HepG2 (cell line): Measurements from ENCODE around the gene TTLL6. TPM values are rescaled to one million over a fixed set of nuclear protein-coding genes. Genes with fewer than 3 reads are reported as not detected.
A peak's percentile ranks its signal among the peaks of the same experiment; 100 is the strongest.

ENCODE experiments used
- ATF2 ChIP-seq: sonication (generic); formaldehyde crosslinking; IDR thresholded peaks from 2 replicates; pipeline ENCODE4 v1.4.0; 2020; ENCODE audit warnings: missing genetic modification reagents
- CTCF ChIP-seq: sonication (generic); formaldehyde crosslinking; IDR thresholded peaks from 2 replicates; pipeline ENCODE4 v1.5.0; 2020; ENCODE audit warnings: mild to moderate bottlenecking, missing genetic modification reagents, moderate library complexity
- ESRRA ChIP-seq: sonication (generic); formaldehyde crosslinking; IDR thresholded peaks from 2 replicates; pipeline ENCODE4 v1.5.1; 2020; ENCODE audit warnings: mild to moderate bottlenecking, low read depth, missing genetic modification reagents
- FOXK2 ChIP-seq: fragments of 450-650 bp; IDR thresholded peaks from 2 replicates; pipeline ENCODE4 v1.6.1; 2016
- GABPB1 ChIP-seq: IDR thresholded peaks from 2 replicates; pipeline ENCODE4 v1.6.1; 2016; ENCODE audit warnings: mild to moderate bottlenecking, missing genetic modification reagents, moderate library complexity, missing compliant biosample characterization
- HINFP ChIP-seq: sonication (generic); formaldehyde crosslinking; IDR thresholded peaks from 2 replicates; pipeline ENCODE4 v1.4.0; 2020; ENCODE audit warnings: low read depth, mild to moderate bottlenecking, missing genetic modification reagents
- KLF16 ChIP-seq, 2 experiments: sonication (generic) in 1 of 2; formaldehyde crosslinking in 1 of 2; IDR thresholded peaks; 2 replicates each; pipeline versions ENCODE4 v1.6.1 to v1.8.0; 2016 to 2023; ENCODE audit warnings: missing genetic modification reagents in 2 of 2, missing compliant biosample characterization in 1 of 2
- NR0B2 ChIP-seq: sonication (generic); formaldehyde crosslinking; IDR thresholded peaks from 2 replicates; pipeline ENCODE4 v1.4.0; 2020; ENCODE audit warnings: mild to moderate bottlenecking, missing genetic modification reagents
- PRMT3 ChIP-seq: sonication (generic); formaldehyde crosslinking; IDR thresholded peaks from 2 replicates; pipeline ENCODE4 v1.8.1; 2022; ENCODE audit warnings: low read depth, mild to moderate bottlenecking, moderate library complexity, missing genetic modification reagents, borderline replicate concordance
- REXO4 ChIP-seq: sonication (generic); formaldehyde crosslinking; IDR thresholded peaks from 2 replicates; pipeline ENCODE4 v1.8.0; 2022; ENCODE audit warnings: missing genetic modification reagents, mild to moderate bottlenecking, borderline replicate concordance
- SALL1 ChIP-seq: sonication (generic); formaldehyde crosslinking; IDR thresholded peaks from 2 replicates; pipeline ENCODE4 v1.8.0; 2022; ENCODE audit warnings: mild to moderate bottlenecking, missing genetic modification reagents
- SMAD1 ChIP-seq: sonication (generic); formaldehyde crosslinking; IDR thresholded peaks from 2 replicates; pipeline ENCODE4 v1.4.0; 2020; ENCODE audit warnings: missing genetic modification reagents, low read depth, mild to moderate bottlenecking, borderline replicate concordance
- SNAPC5 ChIP-seq: sonication (generic); formaldehyde crosslinking; IDR thresholded peaks from 2 replicates; pipeline ENCODE4 v1.8.1; 2023; ENCODE audit warnings: mild to moderate bottlenecking, missing genetic modification reagents, borderline replicate concordance
- ZBTB7B ChIP-seq: sonication (generic); formaldehyde crosslinking; IDR thresholded peaks from 2 replicates; pipeline ENCODE4 v1.4.0; 2020; ENCODE audit warnings: missing genetic modification reagents
- ZFP37 ChIP-seq: sonication (generic); formaldehyde crosslinking; IDR thresholded peaks from 2 replicates; pipeline ENCODE4 v1.4.0; 2020; ENCODE audit warnings: missing genetic modification reagents, borderline replicate concordance
- ZFX ChIP-seq: sonication (generic); formaldehyde crosslinking; IDR thresholded peaks from 2 replicates; pipeline ENCODE4 v1.4.0; 2020; ENCODE audit warnings: mild to moderate bottlenecking, low read depth, missing genetic modification reagents, moderate library complexity
- ZNF143 ChIP-seq: sonication (generic); formaldehyde crosslinking; IDR thresholded peaks from 2 replicates; pipeline ENCODE4 v1.4.0; 2020; ENCODE audit warnings: missing genetic modification reagents
- ZNF333 ChIP-seq: sonication (generic); formaldehyde crosslinking; IDR thresholded peaks from 2 replicates; pipeline ENCODE4 v1.4.0; 2020; ENCODE audit warnings: mild to moderate bottlenecking, missing genetic modification reagents, borderline replicate concordance
- ZNF335 ChIP-seq: sonication (generic); formaldehyde crosslinking; IDR thresholded peaks from 2 replicates; pipeline ENCODE4 v1.4.0; 2020; ENCODE audit warnings: missing genetic modification reagents
- ZNF33B ChIP-seq: sonication (generic); formaldehyde crosslinking; IDR thresholded peaks from 2 replicates; pipeline ENCODE4 v1.5.1; 2020; ENCODE audit warnings: mild to moderate bottlenecking, missing genetic modification reagents
- ZNF350 ChIP-seq: sonication (generic); formaldehyde crosslinking; IDR thresholded peaks from 2 replicates; pipeline ENCODE4 v1.4.0; 2020; ENCODE audit warnings: mild to moderate bottlenecking, low read depth, missing genetic modification reagents, borderline replicate concordance
- ZNF557 ChIP-seq: sonication (generic); formaldehyde crosslinking; IDR thresholded peaks from 2 replicates; pipeline ENCODE4 v1.4.0; 2020; ENCODE audit warnings: missing genetic modification reagents
- ZNF619 ChIP-seq: sonication (generic); formaldehyde crosslinking; IDR thresholded peaks from 2 replicates; pipeline ENCODE4 v1.4.0; 2020; ENCODE audit warnings: mild to moderate bottlenecking, missing genetic modification reagents
- ZNF709 ChIP-seq: sonication (generic); formaldehyde crosslinking; IDR thresholded peaks from 2 replicates; pipeline ENCODE4 v1.5.0; 2020; ENCODE audit warnings: mild to moderate bottlenecking, missing genetic modification reagents
- ZSCAN9 ChIP-seq: IDR thresholded peaks from 2 replicates; pipeline ENCODE4 v1.6.1; 2016; ENCODE audit warnings: borderline replicate concordance
- polyA plus RNA-seq, 8 experiments: library from polyadenylated mRNA; depleted of rRNA in 3 of 8; stranded (reverse) in 7 of 8; unstranded in 1 of 8; fragments of >200 nt; fragmentation: Illumina TruSeq in 4 of 8; extraction: Trizol in 4 of 8; gene quantifications; 2 replicates each; pipeline versions ENCODE4 v1.2.1 to v1.2.3, GENCODE V29; 2011 to 2016; ENCODE audit warnings: low read depth in 4 of 8, missing spikeins in 1 of 8, mixed read lengths in 1 of 8; ENCODE audit not compliant: insufficient read depth in 1 of 8
- total RNA-seq, 5 experiments: library from RNA; depleted of rRNA; stranded (reverse); fragments of >200 nt; fragmentation: Illumina TruSeq; extraction: Trizol; gene quantifications; 2 replicates each; pipeline ENCODE4 v1.2.3, GENCODE V29; 2016; ENCODE audit warnings: low read depth in 1 of 5

TTLL6 gene
- total and polyA plus RNA-seq, 2 of the 13 experiments (the other 11 are each of a cell fraction or from before 2014, with no cell fraction given), result 0.04 to 0.08 TPM

GRCh38 chr17:48795444-48796162 is 21.4 kb downstream of the TTLL6 start (continued):
- no peak for TF ChIP-seq SMAD1 (CRISPR knock-in tag)
- TF ChIP-seq HINFP (CRISPR knock-in tag), result 0 out of 2 replicates have a peak, but pooled peaks have one; percentile 35
- no peak for TF ChIP-seq ZNF333
- TF ChIP-seq ZNF335 (CRISPR knock-in tag), result no peak
- no peak; the same call in 1 of the 2 replicates for TF ChIP-seq ZNF619 (CRISPR knock-in tag)
- peak in 1 of 2 experiments; percentile 83; a peak in 2 of 4 replicates for TF ChIP-seq KLF16 (CRISPR knock-in tag; IDR thresholded peaks at IDR 0.05)
- TF ChIP-seq FOXK2, result peak; percentile 96
- TF ChIP-seq ZNF557, result 0 out of 2 replicates have a peak, but pooled peaks have one; percentile 54
- TF ChIP-seq REXO4 (CRISPR knock-in tag), result no peak
- TF ChIP-seq ZNF350 (CRISPR knock-in tag), result 0 out of 2 replicates have a peak, but pooled peaks have one; percentile 22
- peak; percentile 80 for TF ChIP-seq ZSCAN9
- no peak for TF ChIP-seq CTCF
- TF ChIP-seq ATF2, result peak; percentile 56; the same call in 1 of the 2 replicates
- no peak for TF ChIP-seq SNAPC5 (CRISPR knock-in tag)
- no peak for TF ChIP-seq ZNF143
- no peak for TF ChIP-seq PRMT3 (CRISPR knock-in tag)
- TF ChIP-seq ZNF709 (CRISPR knock-in tag), result 0 out of 2 replicates have a peak, but pooled peaks have one; percentile 28
- peak; percentile 66 for TF ChIP-seq ZNF33B
- 0 out of 2 replicates have a peak, but pooled peaks have one; percentile 18 for TF ChIP-seq ZBTB7B (CRISPR knock-in tag)
- no peak for TF ChIP-seq NR0B2 (CRISPR knock-in tag)
- TF ChIP-seq ZFP37 (CRISPR knock-in tag), result no peak; the same call in 1 of the 2 replicates
- TF ChIP-seq ZFX, result peak; percentile 62
- no peak for TF ChIP-seq ESRRA (CRISPR knock-in tag)
- TF ChIP-seq SALL1 (CRISPR knock-in tag), result peak; percentile 96
- TF ChIP-seq GABPB1 (CRISPR knock-in tag), result no peak
